Kidney (tissue), 14 donors: Measurements from ENCODE around the gene PRKAB1. TPM values are rescaled to one million over a fixed set of nuclear protein-coding genes. Genes with fewer than 3 reads are reported as not detected.

ENCODE experiments used
- DNase-seq, 5 donors: peaks; one replicate each; pipeline ENCODE4 v3.0.0-alpha.2; 2013 to 2020
- FAIRE-seq: peaks from 2 replicates; lab custom pipeline; 2012; peaks lifted over from hg19 to GRCh38; lab: Jason Lieb, UNC
- H3K27ac ChIP-seq, 2 donors: one replicate each; pipeline ENCODE4 v1.7.0; 2013; ENCODE audit warnings: low read depth in 2 of 2, low read length in 2 of 2, inconsistent platforms in 1 of 2
- H3K27me3 ChIP-seq: one replicate; pipeline ENCODE4 v1.7.1; 2013; ENCODE audit warnings: low read length, inconsistent platforms; ENCODE audit not compliant: control insufficient read depth, insufficient read depth
- H3K36me3 ChIP-seq, 3 donors: one replicate each; pipeline versions ENCODE4 v1.7.0 to v1.7.1; 2013; ENCODE audit warnings: low read length in 3 of 3, control low read depth in 1 of 3, inconsistent platforms in 1 of 3; ENCODE audit not compliant: insufficient read depth in 3 of 3, control insufficient read depth in 2 of 3
- H3K4me1 ChIP-seq, 3 donors: one replicate each; pipeline versions ENCODE4 v1.7.0 to v1.7.1; 2013; ENCODE audit warnings: low read length in 3 of 3, inconsistent platforms in 1 of 3, low read depth in 1 of 3; ENCODE audit not compliant: control insufficient read depth in 2 of 3, insufficient read depth in 2 of 3
- H3K4me3 ChIP-seq, 3 donors: one replicate each; pipeline versions ENCODE4 v1.7.0 to v1.8.1; 2013; ENCODE audit warnings: low read length in 3 of 3, control low read depth in 1 of 3, inconsistent platforms in 1 of 3
- H3K9ac ChIP-seq, 3 donors: one replicate each; pipeline versions ENCODE4 v1.7.0 to v1.7.1; 2013; ENCODE audit warnings: low read length in 3 of 3, control low read depth in 1 of 3, inconsistent platforms in 1 of 3
- H3K9me3 ChIP-seq, 3 donors: one replicate each; pipeline versions ENCODE4 v1.7.0 to v1.7.1; 2013; ENCODE audit warnings: low read length in 3 of 3, control low read depth in 1 of 3, inconsistent platforms in 1 of 3; ENCODE audit not compliant: control insufficient read depth in 2 of 3, insufficient read depth in 1 of 3
- intact Hi-C: fragments of 100-400 bp; cut with DNase I; formaldehyde crosslinking; loops from one replicate; pipeline ENCODE4 v1.11.1; 2022
- polyA plus RNA-seq: library from polyadenylated mRNA; stranded (reverse); fragments of 350-450 nt; fragmentation: Illumina TruSeq; extraction: RNeasy Lipid Tissue Mini Kit (QIAGEN cat#74804); gene quantifications from one replicate; pipeline ENCODE4 v1.2.3, GENCODE V29; 2014; ENCODE audit warnings: low read depth, low replicate concordance; ENCODE audit not compliant: insufficient read depth
- total RNA-seq: library from RNA; stranded (reverse); fragmentation: NEBNext Ultra II Directional; extraction: Animal tissue kit (Norgen Biotek cat#: 25700); gene quantifications from one replicate; pipeline ENCODE4 v1.2.1, GENCODE V29; 2021
- TF ChIP-seq, protein P1 (sequence below): IDR thresholded peaks from 3 replicates; pipeline ENCODE4 v1.5.1; 2012; ENCODE audit warnings: mild to moderate bottlenecking, moderate library complexity, borderline replicate concordance; ENCODE audit not compliant: insufficient read depth; ENCODE audit errors: extremely low read depth
- donor health status: control.
- donor health status: control.
- donor health status: control.
- donor health status: control.
- donor health status: control.
- donor health status: DM: yes; HTN: yes; CAD: no.
- donor health status: Normal renal cell carcinoma (clear cell type).

PRKAB1 gene
- total and polyA plus RNA-seq, 2 donors from 2014 or later, result 79.9 to 165 TPM

DNA sequence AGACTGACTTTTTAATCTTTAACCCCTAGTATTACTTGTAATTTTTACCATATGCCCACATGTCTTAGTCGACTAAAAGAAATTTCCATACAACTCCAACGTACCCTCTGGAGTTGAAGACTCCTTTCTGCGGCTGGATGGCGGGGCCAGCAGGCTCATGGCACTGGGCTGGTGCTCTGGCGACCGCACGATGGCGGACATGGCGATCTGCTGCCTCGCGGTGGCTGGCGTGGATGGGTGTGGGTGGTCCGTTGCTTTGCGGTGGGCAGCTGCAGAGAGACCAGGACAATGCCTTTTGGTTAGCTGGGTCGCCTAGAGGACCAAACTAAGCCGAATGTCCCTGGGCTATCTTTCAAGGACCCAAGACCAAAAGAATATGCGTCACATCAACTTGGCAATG lies 50.2 kb downstream of the PRKAB1 start:
- FAIRE-seq, result no peak
- Histone ChIP-seq H3K36me3 (peaks cover 0 to 7% (median 0%) of the 10 kb centered on the region in 3 donors), H3K4me1 (peaks cover 5 to 34% (median 12%) of the 10 kb centered on the region in 3 donors), H3K9me3 (peaks cover 0 to 4% (median 0%) of the 10 kb centered on the region in 3 donors), H3K27me3 (no peaks in the 10 kb centered on the region), H3K4me3 (no peak overlapping the region), H3K9ac (no peak overlapping the region), H3K27ac (no peak overlapping the region)
- DNase-seq, result no peak
- intact Hi-C loops, result no loop called here
- TF ChIP-seq, protein P1, sequence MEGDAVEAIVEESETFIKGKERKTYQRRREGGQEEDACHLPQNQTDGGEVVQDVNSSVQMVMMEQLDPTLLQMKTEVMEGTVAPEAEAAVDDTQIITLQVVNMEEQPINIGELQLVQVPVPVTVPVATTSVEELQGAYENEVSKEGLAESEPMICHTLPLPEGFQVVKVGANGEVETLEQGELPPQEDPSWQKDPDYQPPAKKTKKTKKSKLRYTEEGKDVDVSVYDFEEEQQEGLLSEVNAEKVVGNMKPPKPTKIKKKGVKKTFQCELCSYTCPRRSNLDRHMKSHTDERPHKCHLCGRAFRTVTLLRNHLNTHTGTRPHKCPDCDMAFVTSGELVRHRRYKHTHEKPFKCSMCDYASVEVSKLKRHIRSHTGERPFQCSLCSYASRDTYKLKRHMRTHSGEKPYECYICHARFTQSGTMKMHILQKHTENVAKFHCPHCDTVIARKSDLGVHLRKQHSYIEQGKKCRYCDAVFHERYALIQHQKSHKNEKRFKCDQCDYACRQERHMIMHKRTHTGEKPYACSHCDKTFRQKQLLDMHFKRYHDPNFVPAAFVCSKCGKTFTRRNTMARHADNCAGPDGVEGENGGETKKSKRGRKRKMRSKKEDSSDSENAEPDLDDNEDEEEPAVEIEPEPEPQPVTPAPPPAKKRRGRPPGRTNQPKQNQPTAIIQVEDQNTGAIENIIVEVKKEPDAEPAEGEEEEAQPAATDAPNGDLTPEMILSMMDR, result no peak

DNA sequence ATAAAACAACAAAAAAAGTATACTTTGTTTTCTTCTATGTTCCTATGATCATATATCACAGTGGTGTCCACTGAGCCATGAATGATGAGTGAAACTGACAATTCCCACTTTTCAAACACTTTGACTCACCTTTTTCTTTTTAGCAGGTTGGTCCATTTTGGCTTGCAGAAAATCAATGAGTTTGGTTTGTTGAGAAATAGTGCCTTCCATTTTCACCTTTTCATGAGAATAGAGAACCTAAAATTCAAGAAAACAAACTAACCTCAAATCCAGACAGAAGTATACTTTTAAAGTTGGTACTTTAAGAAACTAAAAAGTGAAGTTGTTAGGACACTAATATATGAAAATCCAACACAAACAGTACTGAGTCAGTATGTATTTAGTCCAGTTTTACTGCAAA lies 52.4 kb downstream of the PRKAB1 start:
- TF ChIP-seq, protein P1, result no peak
- no peak for FAIRE-seq
- H3K27ac ChIP-seq, result no peak overlapping the region
- H3K9ac ChIP-seq, result no peak overlapping the region
- intact Hi-C loops, result no loop called here
- no peak overlapping the region for H3K4me3 ChIP-seq
- DNase-seq, result no peak
- no peaks in the 10 kb centered on the region for H3K9me3 ChIP-seq
- H3K27me3 ChIP-seq, result no peaks in the 10 kb centered on the region
- peaks cover 5 to 17% (median 10%) of the 10 kb centered on the region in 3 donors for H3K4me1 ChIP-seq
- peaks cover 0 to 7% (median 0%) of the 10 kb centered on the region in 3 donors for H3K36me3 ChIP-seq

DNA sequence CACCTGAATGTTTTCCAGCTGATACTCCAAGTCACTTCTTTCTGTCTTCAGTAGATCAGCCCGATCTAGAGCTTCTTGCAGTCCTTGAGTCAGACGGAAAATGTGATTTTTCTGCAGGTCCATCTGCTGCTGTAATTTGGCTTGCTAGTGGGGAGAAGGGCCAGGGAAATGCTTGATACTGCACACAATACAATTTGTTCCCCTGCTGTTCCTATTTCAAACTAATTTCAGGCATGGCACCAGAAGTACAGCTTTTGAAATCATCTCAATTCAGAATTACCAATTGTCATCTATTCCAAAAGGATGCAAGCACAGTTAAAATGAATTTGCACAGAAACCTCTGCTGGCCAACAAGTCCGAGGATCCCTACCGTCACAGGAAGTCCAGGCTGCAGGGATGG lies 53.4 kb downstream of the PRKAB1 start:
- peaks cover 0 to 7% (median 0%) of the 10 kb centered on the region in 3 donors for H3K36me3 ChIP-seq
- no peaks in the 10 kb centered on the region for H3K27me3 ChIP-seq
- peaks cover 5 to 8% (median 5%) of the 10 kb centered on the region in 3 donors for H3K4me1 ChIP-seq
- H3K27ac ChIP-seq, result no peak overlapping the region
- no peak overlapping the region for H3K9ac ChIP-seq
- no peak for FAIRE-seq
- H3K4me3 ChIP-seq, result no peak overlapping the region
- TF ChIP-seq, protein P1, result no peak
- DNase-seq, result no peak
- no peaks in the 10 kb centered on the region for H3K9me3 ChIP-seq
- intact Hi-C loops, result no loop called here

DNA sequence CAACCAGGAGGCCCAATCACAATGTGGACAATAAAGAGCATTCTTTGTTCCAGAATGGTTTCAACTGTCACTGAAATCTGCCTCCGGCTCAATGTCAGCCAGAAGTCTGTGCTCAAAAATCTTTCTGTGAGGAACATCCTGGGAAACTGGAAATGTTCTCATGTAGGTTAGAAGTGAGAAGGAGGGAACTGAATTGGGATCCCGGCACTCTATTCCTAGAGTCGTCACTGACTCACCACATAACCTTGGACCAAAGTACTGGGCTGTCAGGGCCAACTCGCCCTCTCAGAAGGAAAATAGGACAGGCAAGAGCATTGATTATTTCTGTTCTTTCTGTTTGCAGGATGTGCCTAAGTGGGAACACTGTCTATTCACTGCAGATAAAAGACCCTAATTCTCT lies 57.6 kb downstream of the PRKAB1 start:
- FAIRE-seq (no peak), DNase-seq (no peak)
- no peaks in the 10 kb centered on the region for H3K9me3 ChIP-seq
- intact Hi-C loops, result no loop called here
- H3K36me3 ChIP-seq, result no peaks in the 10 kb centered on the region
- no peak overlapping the region for H3K27ac ChIP-seq
- H3K9ac ChIP-seq, result no peak overlapping the region
- TF ChIP-seq, protein P1, result no peak
- no peaks in the 10 kb centered on the region for H3K27me3 ChIP-seq
- H3K4me3 ChIP-seq, result no peak overlapping the region
- H3K4me1 ChIP-seq, result peaks cover 0 to 7% (median 5%) of the 10 kb centered on the region in 3 donors
